MV-4-11 (cell line): ENCODE data around the gene SLC50A1.
A peak's percentile ranks its signal among the peaks of the same experiment; 100 is the strongest.

ENCODE experiments used
- DNase-seq: peaks from one replicate; lab custom pipeline; 2025; lab: John Stamatoyannopoulos, UW

Gene SLC50A1

GRCh38 chr1:155184351-155184811 is 48.7 kb downstream of the SLC50A1 start:
- DNase-seq: no peak

GRCh38 chr1:155184835-155185782 is 49.5 kb downstream of the SLC50A1 start:
- peak; percentile 92 for DNase-seq

- DNase-seq: no peak
These were observed 50.1 kb downstream of the SLC50A1 start for GRCh38 chr1:155185783-155186066.

GRCh38 chr1:155186067-155186793 is 50.6 kb downstream of the SLC50A1 start:
- DNase-seq: no peak

- no peak for DNase-seq
These were observed 51.3 kb downstream of the SLC50A1 start for GRCh38 chr1:155186794-155187455.

- no peak for DNase-seq
These were observed 51.8 kb downstream of the SLC50A1 start for GRCh38 chr1:155187456-155187891.

- no peak for DNase-seq
These were observed 52.6 kb downstream of the SLC50A1 start for GRCh38 chr1:155188268-155188667.
